Endothelial cell of umbilical vein (primary cell): Measurements from ENCODE around the gene CPSF2. TPM values are rescaled to one million over a fixed set of nuclear protein-coding genes. Genes with fewer than 3 reads are reported as not detected.

Source experiments
- BruUV-seq: library from RNA; stranded (reverse); fragments of 400-500 nt; replicated peaks from 2 replicates; lab custom pipeline; 2021; lab: Mats Ljungman, UMichigan
- CTCF ChIA-PET: fragments of 300-600, 350-600 bp; sonication (Branson Sonifier 250); formaldehyde crosslinking; loops from one replicate; lab custom pipeline; 2021; ENCODE audit warnings: antibody characterized with exemption, inconsistent platforms; lab: Charles Lee
- POLR2A ChIA-PET: fragments of 300-600, 350-600 bp; sonication (Branson Sonifier 250); formaldehyde crosslinking; loops from one replicate; lab custom pipeline; 2021; ENCODE audit warnings: antibody characterized with exemption, inconsistent platforms; lab: Charles Lee
- DNase-seq: peaks from one replicate; pipeline ENCODE4 v3.0.0-alpha.2; 2011; ENCODE audit warnings: low read depth, low spot score
- FAIRE-seq: peaks from 2 replicates; lab custom pipeline; 2011; peaks lifted over from hg19 to GRCh38; lab: Jason Lieb, UNC
- H2AFZ ChIP-seq: 2 replicates; pipeline ENCODE4 v1.6.0; 2012; ENCODE audit warnings: low read depth, low read length, control low read depth, inconsistent platforms
- H3K27ac ChIP-seq: 2 replicates; pipeline ENCODE4 v1.5.1; 2011; ENCODE audit warnings: low read depth, mild to moderate bottlenecking, control low read depth, low read length, moderate library complexity; ENCODE audit not compliant: insufficient read depth
- H3K27me3 ChIP-seq, 2 experiments: 2 replicates each; pipeline versions ENCODE4 v1.6.0 to v1.6.1; 2011; ENCODE audit warnings: low read length in 2 of 2, mixed read lengths in 1 of 2; ENCODE audit not compliant: control insufficient read depth in 2 of 2, insufficient read depth in 2 of 2
- H3K36me3 ChIP-seq, 2 experiments: 2 replicates in 1 of 2; 3 replicates in 1 of 2; pipeline ENCODE4 v1.5.1; 2011; ENCODE audit warnings: low read length in 2 of 2, mild to moderate bottlenecking in 1 of 2, moderate library complexity in 1 of 2; ENCODE audit not compliant: control insufficient read depth in 2 of 2, insufficient read depth in 2 of 2; ENCODE audit errors: extremely low read depth in 1 of 2
- H3K4me1 ChIP-seq: 3 replicates; pipeline ENCODE4 v1.5.1; 2011; ENCODE audit warnings: mild to moderate bottlenecking, low read length; ENCODE audit not compliant: control insufficient read depth, insufficient read depth; ENCODE audit errors: extremely low read depth
- H3K4me2 ChIP-seq: 2 replicates; pipeline ENCODE4 v1.6.1; 2011; ENCODE audit warnings: low read length, control low read depth, mixed read lengths; ENCODE audit not compliant: insufficient read depth
- H3K4me3 ChIP-seq, 3 experiments: fragments of 200-600 bp in 1 of 3; sonication (generic), shearing (Covaris generic) in 1 of 3; replicated peaks in 1 of 3; 2 replicates each; pipeline ENCODE4 v1.5.1; 2011 to 2016; ENCODE audit warnings: control low read depth in 3 of 3, low read length in 3 of 3, mild to moderate bottlenecking in 2 of 3, inconsistent platforms in 1 of 3, low read depth in 1 of 3, moderate library complexity in 1 of 3; ENCODE audit not compliant: insufficient read depth in 1 of 3
- H3K79me2 ChIP-seq: 2 replicates; pipeline ENCODE4 v1.6.0; 2012; ENCODE audit warnings: low read length, inconsistent platforms; ENCODE audit not compliant: control insufficient read depth, insufficient read depth
- H3K9ac ChIP-seq: replicated peaks from 2 replicates; pipeline ENCODE3; 2011; ENCODE audit warnings: low read length, control low read depth; ENCODE audit not compliant: insufficient read depth; ENCODE audit errors: extremely low read depth
- H3K9me1 ChIP-seq: replicated peaks from 3 replicates; pipeline ENCODE4 v1.6.0; 2011; ENCODE audit warnings: mild to moderate bottlenecking, low read length; ENCODE audit not compliant: control insufficient read depth, insufficient read depth; ENCODE audit errors: extremely low read depth
- H3K9me3 ChIP-seq: replicated peaks from 2 replicates; pipeline ENCODE4 v1.5.1; 2012; ENCODE audit warnings: low read length, inconsistent platforms; ENCODE audit not compliant: control insufficient read depth, insufficient read depth
- H4K20me1 ChIP-seq: replicated peaks from 2 replicates; pipeline ENCODE3; 2011; ENCODE audit warnings: mild to moderate bottlenecking, low read length; ENCODE audit not compliant: control insufficient read depth, insufficient read depth; ENCODE audit errors: extremely low read depth
- EZH2 ChIP-seq: IDR thresholded peaks from 2 replicates; pipeline ENCODE4 v1.6.1; 2012; ENCODE audit warnings: borderline replicate concordance, low read depth, mild to moderate bottlenecking, moderate library complexity, low read length, inconsistent platforms; ENCODE audit not compliant: severe bottlenecking
- FOS ChIP-seq: IDR thresholded peaks from 2 replicates; pipeline ENCODE4 v1.6.1; 2011; ENCODE audit warnings: mild to moderate bottlenecking, low read length, moderate library complexity, borderline replicate concordance; ENCODE audit not compliant: insufficient read depth
- GATA2 ChIP-seq: IDR thresholded peaks from 2 replicates; pipeline ENCODE4 v1.7.0; 2011; ENCODE audit warnings: low read depth, mild to moderate bottlenecking, moderate library complexity, mixed read lengths, low read length; ENCODE audit not compliant: insufficient read length, insufficient read depth
- JUN ChIP-seq: IDR thresholded peaks from 2 replicates; pipeline ENCODE4 v1.6.1; 2011; ENCODE audit warnings: borderline replicate concordance, low read depth; ENCODE audit not compliant: insufficient read length, insufficient read depth
- MAX ChIP-seq: IDR thresholded peaks from 2 replicates; pipeline ENCODE4 v1.6.1; 2011; ENCODE audit not compliant: insufficient read depth, insufficient read length
- MYC ChIP-seq: IDR thresholded peaks from one replicate; pipeline ENCODE4 v1.6.1; 2011; ENCODE audit warnings: mild to moderate bottlenecking, low read depth, low read length
- POLR2A ChIP-seq: IDR thresholded peaks from 2 replicates; pipeline ENCODE4 v1.6.1; 2012; ENCODE audit warnings: low read depth, mild to moderate bottlenecking, control low read depth, low read length
- POLR2AphosphoS5 ChIP-seq: IDR thresholded peaks from 2 replicates; pipeline ENCODE4 v1.6.1; 2012; ENCODE audit warnings: low read depth, mild to moderate bottlenecking, control low read depth, low read length, moderate library complexity; ENCODE audit not compliant: insufficient read depth
- dilution Hi-C: fragments of 300-500 bp; cut with MboI; formaldehyde crosslinking; loops from one replicate; pipeline ENCODE4 v1.15.0; 2019; ENCODE audit warnings: low sequenced_read_pairs; ENCODE audit not compliant: extremely low pct_ligation_motif_present
- intact Hi-C: fragments of 100-400 bp; cut with micrococcal nuclease; formaldehyde crosslinking; loops from one replicate; pipeline ENCODE4 v1.10.0; 2022
- polyA plus RNA-seq, 4 experiments: library from polyadenylated mRNA; depleted of rRNA in 3 of 4; stranded (reverse) in 3 of 4; unstranded in 1 of 4; fragments of >200 nt; gene quantifications; 2 replicates each; pipeline versions ENCODE4 v1.2.1 to v1.2.3, GENCODE V29; 2011 to 2012; ENCODE audit warnings: missing spikeins in 1 of 4
- total RNA-seq: library from RNA; stranded (reverse); gene quantifications from 2 replicates; pipeline ENCODE4 v1.2.3, GENCODE V29; 2021
- TF ChIP-seq, protein P1 (sequence below), 2 donors: IDR thresholded peaks; 1 replicate in 1 of 2; 2 replicates in 1 of 2; pipeline ENCODE4 v1.5.1; 2011; ENCODE audit warnings: low read length in 2 of 2, mild to moderate bottlenecking in 2 of 2, moderate library complexity in 2 of 2, control low read depth in 1 of 2, inconsistent platforms in 1 of 2, low read depth in 1 of 2; ENCODE audit not compliant: insufficient read depth in 1 of 2; ENCODE audit errors: extremely low read depth in 1 of 2

Gene CPSF2
- total and polyA plus RNA-seq, 2 donors (not counting 3 experiments of a cell fraction or from before 2014, with no cell fraction given), result 8.3 to 81.7 TPM

DNA sequence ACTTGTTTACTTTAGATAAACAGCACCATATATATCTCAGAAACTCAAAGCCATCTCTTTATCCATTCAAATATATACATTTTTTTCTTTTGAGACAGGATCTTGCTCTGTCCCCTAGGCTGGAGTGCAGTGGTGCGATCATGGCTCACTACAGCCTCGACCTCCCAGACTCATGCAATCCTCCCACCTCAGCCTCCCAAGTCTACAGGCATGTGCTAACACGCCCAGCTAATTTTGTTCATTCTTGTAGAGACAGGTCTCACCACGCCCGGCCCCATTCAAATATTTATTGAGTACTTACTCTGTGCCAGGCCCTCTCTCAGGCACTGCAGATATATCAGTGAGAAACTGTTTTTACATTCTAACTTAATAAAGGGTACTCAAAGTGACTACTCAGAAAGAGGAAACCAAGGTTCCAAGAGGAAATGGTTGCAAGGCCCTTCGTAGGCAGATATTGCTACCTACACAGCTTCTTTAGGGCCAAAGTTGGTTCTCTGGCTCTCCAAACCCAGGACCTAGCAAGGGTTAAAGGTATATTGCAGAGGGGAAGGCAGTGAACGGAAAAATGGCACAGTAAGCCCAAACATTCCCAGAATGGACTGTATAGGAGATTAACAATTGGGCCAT is 18.3 kb upstream of the CPSF2 start:
- Histone ChIP-seq H3K4me2 (no peak overlapping the region), H3K27ac (no peak overlapping the region), H3K4me1 (peaks cover 5% of the 10 kb centered on the region), H3K27me3 (no peaks in the 10 kb centered on the region), H3K4me3 (no peak overlapping the region), H3K9ac (no peak overlapping the region), H2AFZ (no peak overlapping the region), H3K9me1 (no peaks in the 10 kb centered on the region), H3K36me3 (no peaks in the 10 kb centered on the region), H3K9me3 (no peaks in the 10 kb centered on the region), H3K79me2 (peaks cover 28% of the 10 kb centered on the region), H4K20me1 (no peaks in the 10 kb centered on the region)
- FAIRE-seq, result no peak
- no peak for DNase-seq
- ChIA-PET CTCF (no interaction called here), POLR2A (interaction anchor here (0.6 to 0.7 kb wide), 2 partner anchors 18 to 155 kb away, joined by 4 read pairs; partner anchors contain the start of genes CPSF2 and NDUFB1)
- BruUV-seq, result no TSS peak
- dilution Hi-C loops (no loop called here), intact Hi-C loops (loop anchor here (10.0 kb wide), 1 partner anchor 1081 kb away; the partner anchor contains the start of genes LYSET and MOAP1)
- no peak for TF ChIP-seq JUN
- TF ChIP-seq GATA2, result no peak
- no peak for TF ChIP-seq POLR2A
- TF ChIP-seq, protein P1, sequence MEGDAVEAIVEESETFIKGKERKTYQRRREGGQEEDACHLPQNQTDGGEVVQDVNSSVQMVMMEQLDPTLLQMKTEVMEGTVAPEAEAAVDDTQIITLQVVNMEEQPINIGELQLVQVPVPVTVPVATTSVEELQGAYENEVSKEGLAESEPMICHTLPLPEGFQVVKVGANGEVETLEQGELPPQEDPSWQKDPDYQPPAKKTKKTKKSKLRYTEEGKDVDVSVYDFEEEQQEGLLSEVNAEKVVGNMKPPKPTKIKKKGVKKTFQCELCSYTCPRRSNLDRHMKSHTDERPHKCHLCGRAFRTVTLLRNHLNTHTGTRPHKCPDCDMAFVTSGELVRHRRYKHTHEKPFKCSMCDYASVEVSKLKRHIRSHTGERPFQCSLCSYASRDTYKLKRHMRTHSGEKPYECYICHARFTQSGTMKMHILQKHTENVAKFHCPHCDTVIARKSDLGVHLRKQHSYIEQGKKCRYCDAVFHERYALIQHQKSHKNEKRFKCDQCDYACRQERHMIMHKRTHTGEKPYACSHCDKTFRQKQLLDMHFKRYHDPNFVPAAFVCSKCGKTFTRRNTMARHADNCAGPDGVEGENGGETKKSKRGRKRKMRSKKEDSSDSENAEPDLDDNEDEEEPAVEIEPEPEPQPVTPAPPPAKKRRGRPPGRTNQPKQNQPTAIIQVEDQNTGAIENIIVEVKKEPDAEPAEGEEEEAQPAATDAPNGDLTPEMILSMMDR (IDR thresholded peaks at IDR 0.05; ENCODE audit: extremely low read depth in 1 of 2, insufficient read depth in 1 of 2, low read depth in 1 of 2, low read length in 2 of 2), result no peak
- TF ChIP-seq POLR2AphosphoS5, result no peak
- TF ChIP-seq MAX, result no peak
- no peak for TF ChIP-seq EZH2
- no peak for TF ChIP-seq MYC
- TF ChIP-seq FOS, result no peak
